Measurements from ENCODE around the gene CHAC1.
"Not testable (repeated sequence)": the region's sequence is repeated elsewhere in the genome, so short reads cannot be mapped to it uniquely, and the experiment has no call there.

CHAC1 gene

GRCh38 chr15:40959331-40960141 lies 6.3 kb downstream of the CHAC1 start:
- DNase-seq: no peak

GRCh38 chr15:40960151-40960885 lies 7.0 kb downstream of the CHAC1 start:
- no peak for DNase-seq

DNA sequence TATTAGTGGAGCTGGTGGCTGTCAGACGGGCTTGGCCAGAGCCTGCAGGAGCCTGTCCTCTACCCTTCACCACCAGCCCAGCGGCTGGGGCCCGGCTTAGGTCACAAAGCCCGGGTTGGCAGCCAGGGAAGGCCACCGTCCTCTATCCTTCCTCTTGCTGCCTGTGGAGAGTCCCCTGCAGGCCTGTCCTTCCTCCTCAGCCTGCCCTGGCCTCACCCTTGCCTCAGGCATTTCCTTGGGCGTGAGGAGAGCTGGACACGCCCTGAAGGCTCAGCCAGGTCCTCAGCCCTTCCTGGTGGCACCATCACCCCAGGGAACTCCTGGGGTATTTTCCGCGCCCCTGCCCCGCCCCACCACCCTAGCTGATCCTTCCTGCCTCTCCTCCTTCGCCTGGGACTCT lies 7.7 kb downstream of the CHAC1 start:
- DNase-seq: no peak

GRCh38 chr15:40961740-40962139 lies 8.5 kb downstream of the CHAC1 start:
- DNase-seq: not testable (repeated sequence)

DNA sequence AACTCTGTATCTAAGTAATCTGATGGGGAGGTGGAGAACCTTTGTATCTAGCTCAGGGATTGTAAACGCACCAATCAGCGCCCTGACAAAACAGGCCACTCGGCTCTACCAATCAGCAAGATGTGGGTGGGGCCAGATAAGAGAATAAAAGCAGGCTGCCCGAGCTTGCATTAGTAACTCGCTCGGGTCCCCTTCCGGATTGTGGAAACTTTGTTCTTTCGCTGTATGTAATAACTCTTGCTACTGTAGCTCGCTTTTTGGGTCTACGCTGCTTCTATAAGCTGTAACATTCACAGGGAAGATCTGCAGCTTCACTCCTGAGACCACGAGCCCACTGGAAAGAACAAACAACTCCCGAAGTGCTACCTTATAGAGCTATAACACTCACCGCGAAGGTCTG lies 9.0 kb downstream of the CHAC1 start:
- DNase-seq: not testable (repeated sequence)

- no peak for DNase-seq
Measured at GRCh38 chr15:40963201-40963600, 9.9 kb downstream of the CHAC1 start.

GRCh38 chr15:40964006-40964405 lies 10.7 kb downstream of the CHAC1 start:
- no peak for DNase-seq

DNA sequence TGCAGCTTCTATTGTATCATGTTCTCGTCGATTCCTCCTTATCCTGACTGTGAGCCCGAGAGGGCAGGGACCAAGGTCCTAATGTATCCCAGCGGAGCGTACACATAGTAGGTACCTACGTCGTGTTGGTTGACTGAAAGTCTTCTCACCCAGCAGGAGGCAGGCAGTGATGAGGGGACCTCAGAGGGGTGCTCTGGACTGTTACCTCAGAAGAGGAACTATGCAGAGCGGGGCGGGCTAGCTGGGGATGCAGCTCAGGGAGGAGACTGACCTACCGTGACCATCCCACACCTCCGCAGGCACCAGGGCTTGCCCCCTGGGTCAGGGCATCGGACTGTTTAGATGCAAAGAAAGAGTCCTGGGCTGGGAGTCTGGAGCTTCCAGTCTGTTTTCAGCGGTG lies 11.4 kb downstream of the CHAC1 start:
- no peak for DNase-seq

GRCh38 chr15:40968290-40969085 lies 15.2 kb downstream of the CHAC1 start:
- no peak for DNase-seq

DNA sequence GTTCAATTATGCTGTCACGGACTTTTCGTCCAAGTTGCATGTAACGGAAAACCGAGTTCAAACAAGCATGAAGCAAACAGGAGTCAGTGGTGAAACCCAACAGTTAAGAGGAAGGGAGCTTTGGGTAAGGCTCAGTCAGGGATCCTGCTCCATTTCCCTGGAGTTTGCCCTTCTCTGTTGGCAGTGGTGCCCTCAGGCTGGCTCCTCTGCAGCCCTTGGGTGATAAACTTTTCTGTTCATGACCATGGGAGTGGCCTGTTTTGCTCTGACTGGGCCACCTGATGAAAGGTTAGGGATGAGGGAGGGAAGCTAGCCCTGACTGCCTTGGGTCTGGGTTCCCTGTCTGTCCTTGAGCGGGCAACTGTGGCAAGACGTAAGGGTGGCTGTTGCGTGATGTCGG lies 16.1 kb downstream of the CHAC1 start:
- no peak for DNase-seq

- no peak for DNase-seq
Measured at GRCh38 chr15:40974879-40975278, 21.6 kb downstream of the CHAC1 start.

GRCh38 chr15:40976819-40977218 lies 23.5 kb downstream of the CHAC1 start:
- DNase-seq: no peak

DNA sequence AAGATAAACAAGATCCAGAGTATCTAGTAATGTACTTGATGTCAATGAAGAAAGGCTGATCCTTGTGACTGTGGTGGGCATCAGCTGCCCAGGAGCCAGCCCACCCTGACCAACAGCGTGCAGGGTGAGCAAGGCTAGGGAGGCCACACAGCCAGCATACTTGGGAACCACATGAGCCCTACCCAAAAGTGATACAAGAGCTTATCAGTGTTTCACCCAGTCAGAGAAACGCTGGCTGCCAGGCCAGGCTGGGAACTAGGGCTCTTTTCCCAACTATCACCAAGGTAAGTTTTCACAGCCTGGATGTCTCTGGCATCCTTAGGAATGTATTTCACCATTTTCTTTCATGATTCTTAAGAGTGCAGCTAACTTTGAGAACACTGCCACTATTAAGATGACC lies 24.9 kb downstream of the CHAC1 start:
- no peak for DNase-seq

- DNase-seq: no peak
Measured at GRCh38 chr15:40978562-40978961, 25.3 kb downstream of the CHAC1 start.

- DNase-seq: no peak
Measured at GRCh38 chr15:40981186-40981585, 27.9 kb downstream of the CHAC1 start.

DNA sequence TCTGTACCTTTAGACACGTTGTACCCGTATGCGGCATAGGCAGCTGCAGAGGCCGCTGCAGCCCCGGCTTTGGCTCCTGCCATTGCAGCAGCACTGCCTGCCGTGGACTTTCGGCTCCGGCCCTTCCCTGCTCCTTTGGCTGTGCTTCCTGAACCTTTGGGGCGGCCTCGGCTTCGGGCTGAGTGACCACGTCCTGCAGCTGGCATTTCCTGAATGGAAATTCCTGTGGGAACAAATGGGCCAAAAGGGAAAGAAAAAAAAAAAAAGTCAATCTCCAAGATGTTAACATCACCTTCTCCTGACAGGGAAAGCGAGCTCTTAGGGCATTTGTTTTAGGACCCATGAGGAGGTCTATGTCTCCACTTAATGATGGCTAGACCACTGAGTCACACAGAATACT lies 29.6 kb downstream of the CHAC1 start:
- no peak for DNase-seq

GRCh38 chr15:40984406-40984805 lies 31.1 kb downstream of the CHAC1 start:
- no peak for DNase-seq

DNA sequence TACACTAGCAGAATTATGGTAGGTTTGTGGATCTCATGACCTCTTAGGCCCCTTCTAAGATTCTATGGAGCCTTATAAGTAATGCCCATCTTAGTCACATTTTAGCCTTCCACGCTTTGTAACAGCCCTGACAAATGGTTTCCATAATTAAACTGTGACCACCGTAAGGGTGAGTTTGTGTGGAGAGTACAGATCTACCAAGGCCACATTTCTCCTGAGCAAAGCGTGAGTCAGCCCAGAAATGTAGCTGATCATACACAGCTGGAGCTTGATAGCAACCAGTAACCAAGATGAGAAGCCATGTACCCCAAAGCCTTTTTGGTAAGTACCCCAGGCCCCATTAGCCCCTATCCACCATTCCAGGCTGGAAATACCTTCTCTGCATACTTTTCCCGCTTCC lies 31.7 kb downstream of the CHAC1 start:
- no peak for DNase-seq

DNA sequence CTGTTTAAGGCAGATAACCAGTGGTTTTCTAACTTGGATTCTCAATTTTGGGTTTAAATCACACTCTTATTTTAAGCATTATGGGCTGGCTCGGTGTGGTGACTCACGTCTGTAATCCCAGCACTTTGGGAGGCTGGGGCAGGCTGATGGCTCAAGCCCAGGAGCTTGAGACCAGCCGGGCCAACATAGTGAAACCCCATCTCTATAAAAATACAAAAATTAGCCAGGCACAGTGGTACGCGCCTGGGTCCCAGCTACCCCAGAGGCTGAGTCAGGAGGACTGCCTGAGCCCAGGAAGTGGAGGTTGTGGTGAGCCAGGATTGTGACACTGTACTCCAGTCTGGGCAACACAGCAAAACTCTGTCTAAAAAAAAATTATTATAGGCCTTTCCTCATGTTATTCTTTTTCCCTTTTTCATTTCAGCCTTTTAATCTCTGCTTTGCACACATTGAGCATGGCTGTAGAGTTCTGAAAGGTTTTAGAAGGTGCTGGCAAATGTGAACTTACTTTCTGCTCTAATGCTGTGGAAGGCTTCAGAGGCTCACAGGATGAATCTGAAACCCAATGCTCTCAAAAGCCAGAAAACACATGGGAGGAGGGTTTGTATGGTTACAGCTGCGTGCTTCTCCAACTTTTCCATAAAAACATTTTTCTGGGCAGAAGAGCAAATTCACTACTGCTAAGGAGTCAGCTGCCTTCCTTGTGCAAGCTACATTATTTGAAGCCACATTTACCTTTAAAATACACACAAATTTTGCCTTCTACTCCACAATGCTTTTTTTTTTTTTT lies 32.5 kb downstream of the CHAC1 start:
- DNase-seq: no peak

DNA sequence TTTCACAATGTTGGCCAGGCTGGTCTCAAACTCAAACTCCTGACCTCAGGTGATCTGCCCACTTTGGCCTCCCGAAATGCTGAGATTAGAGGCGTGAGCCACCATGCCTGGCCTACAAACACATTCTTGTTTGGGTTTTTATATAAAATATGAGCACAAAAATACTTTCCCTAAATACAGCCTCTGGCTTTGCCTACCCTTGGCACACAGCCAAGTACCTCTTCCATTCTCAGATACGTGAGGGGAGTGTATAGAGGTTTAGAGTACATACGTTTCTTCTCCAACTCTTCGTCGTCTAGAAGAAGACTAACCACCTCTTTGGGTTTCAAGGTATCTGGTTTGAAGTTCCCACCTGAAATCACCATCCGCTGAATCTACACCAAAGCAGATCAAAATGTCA lies 33.5 kb downstream of the CHAC1 start:
- DNase-seq: no peak

DNA sequence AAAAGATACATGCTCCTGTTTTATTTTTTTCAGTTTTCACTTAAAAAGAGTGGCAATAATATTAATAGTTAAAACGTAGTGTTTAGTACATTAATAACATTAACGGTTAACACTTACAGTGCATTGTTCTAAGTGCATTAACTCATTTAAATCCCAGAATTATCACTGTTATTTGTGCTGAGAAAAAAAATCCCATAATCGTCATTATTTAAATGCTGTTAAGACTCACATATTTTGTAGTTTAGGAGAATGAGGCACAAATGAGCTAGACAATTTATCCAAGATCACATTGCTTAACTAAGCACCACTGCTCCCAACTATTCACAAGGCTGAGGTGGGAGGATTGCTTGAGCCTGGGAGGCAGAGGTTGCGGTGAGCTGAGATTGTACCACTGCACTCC lies 34.9 kb downstream of the CHAC1 start:
- no peak for DNase-seq

- DNase-seq: no peak
Measured at GRCh38 chr15:40990080-40990479, 36.8 kb downstream of the CHAC1 start.

DNA sequence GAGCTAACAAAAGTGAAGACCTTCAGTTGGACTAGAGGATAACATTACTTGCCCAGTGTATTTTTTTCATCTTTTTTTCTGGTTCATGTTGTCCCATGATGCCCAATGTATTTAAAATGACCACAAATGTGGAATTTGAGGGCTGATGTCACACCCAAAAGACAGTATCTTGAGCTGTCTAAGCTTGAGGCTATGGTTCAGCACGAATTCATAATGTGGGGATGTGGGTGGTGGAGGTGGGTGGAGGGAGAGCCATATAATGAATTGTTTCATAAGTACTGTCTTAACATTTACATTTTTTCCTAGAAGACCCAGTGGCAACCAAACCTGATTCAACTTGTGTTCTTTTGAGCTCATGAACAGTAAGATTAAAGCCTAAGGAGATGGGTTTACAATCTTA lies 37.5 kb downstream of the CHAC1 start:
- DNase-seq: no peak

Data from NCI-H748 treated with DMSO at 0.1 percent for 48 hours (cell line).